NT2/D1 (cell line): ENCODE measurements around the gene SMIM1.

Experiments
- DNase-seq: peaks from one replicate; pipeline ENCODE4 v3.0.0-alpha.2; 2011; ENCODE audit warnings: low read depth, low spot score
- H3K27me3 ChIP-seq: 2 replicates; pipeline ENCODE4 v1.6.0; 2011; ENCODE audit warnings: mild to moderate bottlenecking; ENCODE audit not compliant: insufficient read length, insufficient read depth
- H3K36me3 ChIP-seq: 2 replicates; pipeline ENCODE4 v1.6.1; 2011; ENCODE audit warnings: mild to moderate bottlenecking, low read length, mixed read lengths; ENCODE audit not compliant: insufficient read depth, insufficient read length
- H3K4me1 ChIP-seq: 2 replicates; pipeline ENCODE4 v1.5.1; 2011; ENCODE audit not compliant: insufficient read depth, insufficient read length
- H3K4me3 ChIP-seq: 2 replicates; pipeline ENCODE4 v1.5.1; 2011; ENCODE audit warnings: low read depth; ENCODE audit not compliant: insufficient read length
- H3K9ac ChIP-seq: 2 replicates; pipeline ENCODE4 v1.6.0; 2011; ENCODE audit warnings: low read depth; ENCODE audit not compliant: insufficient read length
- H3K9me3 ChIP-seq: 2 replicates; pipeline ENCODE4 v1.5.1; 2011; ENCODE audit warnings: mild to moderate bottlenecking, low read length; ENCODE audit not compliant: insufficient read depth
- SUZ12 ChIP-seq: IDR thresholded peaks from 2 replicates; pipeline ENCODE4 v1.6.1; 2011; ENCODE audit not compliant: insufficient read length, insufficient read depth; ENCODE audit errors: extremely low read depth
- YY1 ChIP-seq: IDR thresholded peaks from 2 replicates; pipeline ENCODE4 v1.6.1; 2011; ENCODE audit not compliant: insufficient read length, insufficient read depth
- ZNF274 ChIP-seq: IDR thresholded peaks from 2 replicates; pipeline ENCODE4 v1.6.1; 2011; ENCODE audit warnings: mild to moderate bottlenecking, low read depth, low read length

The SMIM1 gene

GRCh38 chr1:3729594-3730542 is 42.7 kb upstream of the SMIM1 start:
- TF ChIP-seq ZNF274, result no peak
- no peak for TF ChIP-seq YY1
- TF ChIP-seq SUZ12, result no peak
- peaks cover 14% of the 10 kb centered on the region for H3K4me1 ChIP-seq
- H3K36me3 ChIP-seq, result peaks cover 4% of the 10 kb centered on the region
- no peak overlapping the region for H3K9ac ChIP-seq
- H3K9me3 ChIP-seq, result no peaks in the 10 kb centered on the region
- no peak for DNase-seq
- no peaks in the 10 kb centered on the region for H3K27me3 ChIP-seq
- no peak overlapping the region for H3K4me3 ChIP-seq

GRCh38 chr1:3730543-3731247 is 41.9 kb upstream of the SMIM1 start:
- H3K27me3 ChIP-seq, result no peaks in the 10 kb centered on the region
- no peak for DNase-seq
- no peak overlapping the region for H3K4me3 ChIP-seq
- TF ChIP-seq ZNF274, result no peak
- TF ChIP-seq SUZ12, result no peak
- TF ChIP-seq YY1, result no peak
- no peaks in the 10 kb centered on the region for H3K9me3 ChIP-seq
- peaks cover 14% of the 10 kb centered on the region for H3K4me1 ChIP-seq
- H3K9ac ChIP-seq, result no peak overlapping the region
- peaks cover 11% of the 10 kb centered on the region for H3K36me3 ChIP-seq

- no peak for DNase-seq
- no peak overlapping the region for H3K9ac ChIP-seq
- no peaks in the 10 kb centered on the region for H3K9me3 ChIP-seq
- no peak overlapping the region for H3K4me3 ChIP-seq
- H3K4me1 ChIP-seq, result peaks cover 14% of the 10 kb centered on the region
- TF ChIP-seq ZNF274, result no peak
- TF ChIP-seq SUZ12, result no peak
- no peak for TF ChIP-seq YY1
- no peaks in the 10 kb centered on the region for H3K27me3 ChIP-seq
- peaks cover 20% of the 10 kb centered on the region for H3K36me3 ChIP-seq
Measured at GRCh38 chr1:3731583-3732433, 40.7 kb upstream of the SMIM1 start.

DNA sequence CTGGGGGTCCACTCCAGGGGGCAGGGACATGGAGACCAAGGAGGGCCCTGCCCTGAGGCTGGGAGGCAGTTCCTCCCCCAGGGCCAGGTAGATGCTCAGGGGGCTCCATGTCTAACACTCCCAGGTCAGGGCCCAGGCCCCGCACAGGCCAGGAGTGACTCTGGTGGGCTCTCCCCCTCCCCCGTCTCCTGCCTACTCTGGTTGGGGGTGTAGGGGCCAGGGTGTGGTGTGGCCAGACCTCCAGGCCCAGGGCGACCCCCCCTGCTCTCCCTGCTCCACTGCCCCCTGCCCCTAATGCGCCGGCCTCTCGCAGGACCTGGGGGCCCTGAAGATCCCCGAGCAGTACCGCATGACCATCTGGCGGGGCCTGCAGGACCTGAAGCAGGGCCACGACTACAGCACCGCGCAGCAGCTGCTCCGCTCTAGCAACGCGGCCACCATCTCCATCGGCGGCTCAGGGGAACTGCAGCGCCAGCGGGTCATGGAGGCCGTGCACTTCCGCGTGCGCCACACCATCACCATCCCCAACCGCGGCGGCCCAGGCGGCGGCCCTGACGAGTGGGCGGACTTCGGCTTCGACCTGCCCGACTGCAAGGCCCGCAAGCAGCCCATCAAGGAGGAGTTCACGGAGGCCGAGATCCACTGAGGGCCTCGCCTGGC is 40.0 kb upstream of the SMIM1 start:
- DNase-seq, result no peak
- Histone ChIP-seq H3K9ac (no peak overlapping the region), H3K36me3 (peaks cover 25% of the 10 kb centered on the region), H3K27me3 (no peaks in the 10 kb centered on the region), H3K4me1 (peaks cover 10% of the 10 kb centered on the region), H3K4me3 (no peak overlapping the region), H3K9me3 (no peaks in the 10 kb centered on the region)
- TF ChIP-seq ZNF274, result no peak
- no peak for TF ChIP-seq SUZ12
- TF ChIP-seq YY1, result no peak

DNA sequence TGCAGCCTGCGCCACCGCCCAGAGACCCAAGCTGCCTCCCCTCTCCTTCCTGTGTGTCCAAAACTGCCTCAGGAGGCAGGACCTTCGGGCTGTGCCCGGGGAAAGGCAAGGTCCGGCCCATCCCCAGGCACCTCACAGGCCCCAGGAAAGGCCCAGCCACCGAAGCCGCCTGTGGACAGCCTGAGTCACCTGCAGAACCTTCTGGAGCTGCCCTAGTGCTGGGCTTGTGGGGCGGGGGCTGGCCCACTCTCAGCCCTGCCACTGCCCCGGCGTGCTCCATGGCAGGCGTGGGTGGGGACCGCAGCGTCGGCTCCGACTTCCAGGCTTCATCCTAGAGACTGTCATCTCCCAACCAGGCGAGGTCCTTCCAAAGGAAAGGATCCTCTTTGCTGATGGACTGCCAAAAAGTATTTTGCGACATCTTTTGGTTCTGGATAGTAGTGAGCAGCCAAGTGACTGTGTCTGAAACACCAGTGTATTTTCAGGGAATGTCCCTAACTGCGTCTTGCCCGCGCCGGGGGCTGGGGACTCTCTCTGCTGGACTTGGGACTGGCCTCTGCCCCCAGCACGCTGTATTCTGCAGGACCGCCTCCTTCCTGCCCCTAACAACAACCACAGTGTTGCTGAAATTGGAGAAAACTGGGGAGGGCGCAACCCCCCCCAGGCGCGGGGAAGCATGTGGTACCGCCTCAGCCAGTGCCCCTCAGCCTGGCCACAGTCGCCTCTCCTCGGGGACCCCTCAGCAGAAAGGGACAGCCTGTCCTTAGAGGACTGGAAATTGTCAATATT is 39.3 kb upstream of the SMIM1 start:
- Histone ChIP-seq H3K9ac (no peak overlapping the region), H3K4me3 (no peak overlapping the region), H3K9me3 (no peaks in the 10 kb centered on the region), H3K27me3 (no peaks in the 10 kb centered on the region), H3K36me3 (peaks cover 31% of the 10 kb centered on the region), H3K4me1 (peaks cover 10% of the 10 kb centered on the region)
- no peak for DNase-seq
- TF ChIP-seq YY1, result no peak
- TF ChIP-seq SUZ12, result no peak
- TF ChIP-seq ZNF274, result no peak
